Hematopoietic multipotent progenitor cell (in vitro differentiated cells): ENCODE data around the gene TTC31. TPM values are rescaled to one million over a fixed set of nuclear protein-coding genes. Genes with fewer than 3 reads are reported as not detected.

Experiments
- DNase-seq, 3 donors: peaks; one replicate each; pipeline ENCODE4 v3.0.0-alpha.2; 2011 to 2015; ENCODE audit warnings: low read depth in 2 of 3, low spot score in 2 of 3
- total RNA-seq: library from RNA; depleted of rRNA; stranded (reverse); fragments of >200 nt; gene quantifications from one replicate; pipeline ENCODE4 v1.2.3, GENCODE V29; 2012

The TTC31 gene
- total RNA-seq, 1 donor: 15.6 TPM

- no peak for DNase-seq
Observed at GRCh38 chr2:74503506-74504475, 20.9 kb downstream of the TTC31 start.

- DNase-seq: no peak
Observed at GRCh38 chr2:74504591-74504990, 21.7 kb downstream of the TTC31 start.

- no peak for DNase-seq
Observed at GRCh38 chr2:74505448-74506246, 22.8 kb downstream of the TTC31 start.

GRCh38 chr2:74507145-74507925 lies 24.5 kb downstream of the TTC31 start, which contains the start of gene PCGF1:
Gene PCGF1, minus strand, starts transcription at chr2:74507695. Its CDS starts 27 bp downstream, at chr2:74507668.
- peak; percentile 97 to 99 (median 98) for DNase-seq

- no peak for DNase-seq
Observed at GRCh38 chr2:74507926-74508520, 25.1 kb downstream of the TTC31 start.

- DNase-seq: no peak
Observed at GRCh38 chr2:74510272-74510671, 27.4 kb downstream of the TTC31 start.

GRCh38 chr2:74511104-74511989 lies 28.5 kb downstream of the TTC31 start:
- DNase-seq: no peak

GRCh38 chr2:74512744-74513604 lies 30.1 kb downstream of the TTC31 start:
- DNase-seq: no peak

- DNase-seq: no peak
Observed at GRCh38 chr2:74513605-74514367, 30.9 kb downstream of the TTC31 start.

- no peak for DNase-seq
Observed at GRCh38 chr2:74514368-74515270, 31.7 kb downstream of the TTC31 start, which contains the start of gene TLX2. Gene TLX2, plus strand, starts transcription at chr2:74514450. Its CDS starts 357 bp downstream, at chr2:74514807.

- DNase-seq: no peak
Observed at GRCh38 chr2:74515271-74515980, 32.5 kb downstream of the TTC31 start.

GRCh38 chr2:74515981-74516633 lies 33.2 kb downstream of the TTC31 start:
- peak in 2 of 3 donors; percentile 62 to 75 for DNase-seq

- DNase-seq: no peak
Observed at GRCh38 chr2:74516650-74517049, 33.8 kb downstream of the TTC31 start.

GRCh38 chr2:74522516-74522915 lies 39.6 kb downstream of the TTC31 start:
- DNase-seq: no peak

GRCh38 chr2:74524005-74524404 lies 41.1 kb downstream of the TTC31 start:
- no peak for DNase-seq
